Activated T-helper 9 cell treated with anti-CD3 and anti-CD28 coated beads, Interleukin-2, amount 50 U/mL, for 16 hours (primary cell): ENCODE measurements around the gene LRRFIP2.
"Not testable (repeated sequence)": the region's sequence is repeated elsewhere in the genome, so short reads cannot be mapped to it uniquely, and the experiment has no call there.

ENCODE experiments used
- DNase-seq: peaks from one replicate; pipeline ENCODE4 v3.0.0-alpha.2; 2020; ENCODE audit warnings: low read depth

The LRRFIP2 gene, protein sequence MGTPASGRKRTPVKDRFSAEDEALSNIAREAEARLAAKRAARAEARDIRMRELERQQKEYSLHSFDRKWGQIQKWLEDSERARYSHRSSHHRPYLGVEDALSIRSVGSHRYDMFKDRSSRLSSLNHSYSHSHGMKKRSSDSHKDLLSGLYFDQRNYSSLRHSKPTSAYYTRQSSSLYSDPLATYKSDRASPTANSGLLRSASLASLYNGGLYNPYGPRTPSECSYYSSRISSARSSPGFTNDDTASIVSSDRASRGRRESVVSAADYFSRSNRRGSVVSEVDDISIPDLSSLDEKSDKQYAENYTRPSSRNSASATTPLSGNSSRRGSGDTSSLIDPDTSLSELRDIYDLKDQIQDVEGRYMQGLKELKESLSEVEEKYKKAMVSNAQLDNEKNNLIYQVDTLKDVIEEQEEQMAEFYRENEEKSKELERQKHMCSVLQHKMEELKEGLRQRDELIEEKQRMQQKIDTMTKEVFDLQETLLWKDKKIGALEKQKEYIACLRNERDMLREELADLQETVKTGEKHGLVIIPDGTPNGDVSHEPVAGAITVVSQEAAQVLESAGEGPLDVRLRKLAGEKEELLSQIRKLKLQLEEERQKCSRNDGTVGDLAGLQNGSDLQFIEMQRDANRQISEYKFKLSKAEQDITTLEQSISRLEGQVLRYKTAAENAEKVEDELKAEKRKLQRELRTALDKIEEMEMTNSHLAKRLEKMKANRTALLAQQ

DNA sequence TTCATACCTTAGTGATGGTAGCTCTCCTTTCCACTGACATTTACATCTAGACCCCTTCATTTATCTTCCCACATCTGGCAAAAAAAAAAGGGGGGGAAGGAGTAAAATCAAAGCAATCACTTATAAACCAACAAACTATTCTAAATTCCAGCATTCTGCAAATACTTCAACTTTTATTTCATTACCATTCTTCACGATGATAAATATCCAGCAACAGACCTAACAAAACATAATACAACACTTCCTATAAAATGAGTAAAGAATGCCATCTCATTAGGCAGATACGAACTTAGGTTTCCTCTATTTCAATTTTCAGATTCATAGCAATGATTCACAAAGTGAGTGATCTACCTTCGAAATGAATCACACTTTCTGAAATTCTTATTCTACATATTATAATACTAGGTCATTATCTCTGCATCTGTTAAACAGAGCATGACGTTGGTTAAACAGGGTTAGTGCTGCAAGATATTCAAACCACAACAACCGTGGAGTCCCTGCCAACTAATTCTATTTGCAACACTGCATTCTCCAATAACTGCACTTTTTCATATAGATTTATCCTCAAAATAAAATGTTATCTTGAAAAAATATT lies at the start of gene LRRFIP2:
LRRFIP2 (minus strand) TSS at position 51 of the 595 bp plus-strand sequence. CDS start 25,599 bp downstream, outside the sequence.
- DNase-seq: no peak

- DNase-seq: no peak
Measured at GRCh38 chr3:37223576-37223975, 49.2 kb upstream of the LRRFIP2 start.

GRCh38 chr3:37223141-37223558 lies 48.8 kb upstream of the LRRFIP2 start:
- DNase-seq: no peak

GRCh38 chr3:37222542-37222941 lies 48.2 kb upstream of the LRRFIP2 start:
- not testable (repeated sequence) for DNase-seq

DNA sequence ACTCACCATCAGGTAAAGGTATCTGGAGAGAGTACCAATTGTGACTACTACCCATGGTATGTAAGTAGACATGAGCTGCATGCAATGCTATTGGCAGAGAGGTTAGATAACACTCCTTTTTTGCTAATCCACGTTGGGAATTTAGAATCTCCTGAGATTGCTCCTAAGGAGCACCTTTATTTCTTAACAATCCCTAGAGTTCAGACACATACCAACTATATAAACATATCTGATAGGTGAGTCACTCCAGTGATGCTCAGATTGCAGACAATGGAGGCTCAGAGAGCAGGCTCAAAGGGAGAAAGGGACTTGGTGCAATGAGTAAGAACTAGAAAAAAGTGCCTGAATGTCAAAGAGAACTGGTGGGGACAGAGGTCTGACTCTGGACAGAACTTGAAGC lies 47.0 kb upstream of the LRRFIP2 start:
- DNase-seq: no peak

- DNase-seq: no peak
Measured at GRCh38 chr3:37219266-37219665, 44.9 kb upstream of the LRRFIP2 start.

GRCh38 chr3:37218206-37218605 lies 43.8 kb upstream of the LRRFIP2 start:
- DNase-seq: no peak

DNA sequence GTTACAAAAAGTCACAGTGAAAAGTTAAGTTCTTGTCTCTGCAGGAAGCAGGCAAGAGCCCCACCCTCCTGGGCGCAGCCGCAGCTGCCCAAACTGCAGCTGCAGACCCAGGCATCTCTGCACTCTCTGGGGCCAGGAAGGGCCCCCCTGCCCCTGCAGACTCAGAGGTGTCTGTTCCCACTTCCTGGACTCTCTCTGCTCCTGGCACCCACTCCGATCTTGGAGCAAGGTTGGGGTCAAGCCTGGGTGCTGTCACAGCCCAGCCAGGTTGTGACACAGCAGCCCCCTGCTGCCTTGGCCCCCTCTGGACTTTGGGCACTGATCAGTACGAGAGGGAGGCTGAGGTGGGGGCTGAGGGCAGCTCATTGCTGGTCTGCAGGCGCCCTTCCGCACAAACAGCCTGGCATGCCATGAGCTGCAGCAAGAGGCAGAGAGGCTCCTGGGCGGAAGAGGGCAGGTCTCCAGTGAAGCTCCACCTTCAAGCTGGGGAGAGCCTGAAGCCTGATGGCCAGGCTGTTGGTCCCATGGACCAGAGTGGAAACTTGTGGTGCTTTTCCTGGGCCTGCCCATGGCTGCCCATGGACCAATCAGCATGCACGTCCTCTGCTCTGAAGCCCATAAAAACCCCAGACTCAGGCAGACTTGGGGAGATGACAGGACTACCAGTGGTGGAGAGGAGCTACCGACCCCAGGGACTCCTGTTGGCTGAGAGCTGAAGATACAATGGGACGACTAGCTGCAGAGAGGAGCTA lies 42.9 kb upstream of the LRRFIP2 start:
- DNase-seq: no peak

DNA sequence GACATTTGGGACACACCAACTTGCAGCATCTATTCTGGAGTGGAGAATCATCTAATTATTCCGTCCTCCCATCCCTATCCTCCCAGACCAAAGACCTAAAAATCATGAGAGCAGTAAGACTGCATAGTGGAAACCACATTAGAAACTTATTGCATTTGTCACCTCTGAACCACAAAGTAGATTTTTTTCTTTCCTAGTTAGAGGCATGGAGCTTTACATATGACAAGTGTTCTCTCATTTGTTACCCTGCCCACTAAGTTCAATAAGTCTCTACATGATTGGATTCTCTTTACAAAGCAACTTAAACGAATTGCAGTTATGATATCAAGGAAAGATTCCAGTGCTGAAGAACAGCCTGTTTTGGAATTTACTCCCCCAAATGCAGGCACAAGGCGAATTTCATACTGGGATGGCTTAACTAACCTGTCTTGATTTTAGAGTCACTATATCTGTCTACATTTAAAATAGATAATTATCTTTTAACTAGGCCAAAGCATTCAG lies 42.3 kb upstream of the LRRFIP2 start:
- no peak for DNase-seq

DNA sequence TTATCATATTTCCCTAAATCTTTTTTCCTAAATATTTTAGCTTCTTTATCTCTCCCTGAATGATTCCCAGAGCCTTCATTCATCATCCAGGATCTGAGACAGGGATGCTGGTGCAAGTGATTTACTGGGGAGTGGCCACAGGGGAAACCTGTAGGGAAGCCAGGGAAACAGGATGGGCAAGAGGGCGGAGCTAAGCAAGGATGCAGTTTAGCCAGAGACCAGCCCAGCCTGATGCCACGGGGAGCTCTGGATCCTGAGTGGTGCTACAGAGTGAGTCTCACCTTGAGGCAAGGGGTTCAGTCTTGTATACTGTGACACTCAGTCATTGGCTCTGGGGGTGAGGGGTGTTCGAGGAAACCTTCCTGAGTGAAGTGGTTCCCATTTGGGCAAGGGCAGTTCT lies 39.7 kb upstream of the LRRFIP2 start:
- no peak for DNase-seq

DNA sequence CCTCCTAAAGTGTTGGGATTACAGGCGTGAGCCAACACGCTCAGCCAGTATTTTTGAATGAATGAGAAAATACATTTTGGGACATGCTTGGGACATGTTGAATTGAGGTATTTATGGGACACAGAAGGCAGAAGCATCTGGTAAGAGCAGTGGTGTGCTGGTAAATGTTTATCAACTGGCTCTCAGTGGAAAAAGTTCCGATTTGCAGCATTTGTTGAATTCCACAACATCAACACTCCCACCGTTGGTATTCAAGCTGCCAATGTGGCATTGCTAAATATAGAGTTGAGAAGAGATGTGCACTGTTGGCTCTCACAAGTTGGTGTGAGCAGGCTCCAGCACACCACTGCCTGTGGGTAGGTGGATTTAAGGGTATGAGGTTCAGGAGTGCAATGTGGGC lies 35.8 kb upstream of the LRRFIP2 start:
- no peak for DNase-seq

DNA sequence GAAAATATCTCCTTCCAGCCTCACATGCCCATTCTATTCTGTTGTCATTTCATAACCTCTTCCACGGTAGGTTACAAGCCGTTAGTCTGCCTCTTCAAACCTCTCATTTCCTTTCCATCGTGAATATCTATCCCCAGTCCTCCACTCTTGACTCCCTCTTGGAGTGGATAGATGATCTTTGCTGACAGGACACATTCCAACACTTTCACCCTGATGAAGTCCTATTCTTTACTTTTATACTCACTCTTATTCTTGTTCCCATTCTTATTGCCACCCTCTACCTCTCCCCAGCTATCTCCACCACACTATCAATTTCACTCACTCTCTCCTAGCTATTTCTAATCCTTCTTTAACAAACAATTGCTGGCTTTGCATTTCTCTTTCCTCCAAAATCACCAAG lies 34.2 kb upstream of the LRRFIP2 start:
- not testable (repeated sequence) for DNase-seq

- not testable (repeated sequence) for DNase-seq
Measured at GRCh38 chr3:37208008-37208407, 33.6 kb upstream of the LRRFIP2 start.

DNA sequence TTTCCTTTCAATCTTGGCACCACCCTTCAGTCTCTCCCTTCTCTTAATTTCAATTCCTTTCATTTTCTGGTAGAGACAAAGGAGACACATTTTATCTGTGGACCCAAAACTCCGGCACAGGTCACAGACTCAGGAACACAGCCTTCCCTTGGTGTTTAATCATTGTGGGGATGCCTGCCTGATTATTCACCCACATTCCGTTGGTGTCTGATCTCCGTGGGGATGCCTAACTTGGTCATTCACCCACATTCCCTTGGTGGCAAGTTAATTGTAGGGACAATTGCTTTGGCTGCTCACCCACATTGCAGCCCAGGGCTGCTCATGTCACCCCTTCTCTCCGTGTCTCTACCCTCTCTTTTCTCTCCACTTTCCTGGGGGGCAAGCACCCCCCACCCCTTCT lies 31.7 kb upstream of the LRRFIP2 start:
- DNase-seq: not testable (repeated sequence)

- DNase-seq: no peak
Measured at GRCh38 chr3:37204314-37204713, 29.9 kb upstream of the LRRFIP2 start.

GRCh38 chr3:37202035-37202434 lies 27.7 kb upstream of the LRRFIP2 start:
- DNase-seq: no peak

GRCh38 chr3:37200141-37200540 lies 25.8 kb upstream of the LRRFIP2 start:
- DNase-seq: no peak

DNA sequence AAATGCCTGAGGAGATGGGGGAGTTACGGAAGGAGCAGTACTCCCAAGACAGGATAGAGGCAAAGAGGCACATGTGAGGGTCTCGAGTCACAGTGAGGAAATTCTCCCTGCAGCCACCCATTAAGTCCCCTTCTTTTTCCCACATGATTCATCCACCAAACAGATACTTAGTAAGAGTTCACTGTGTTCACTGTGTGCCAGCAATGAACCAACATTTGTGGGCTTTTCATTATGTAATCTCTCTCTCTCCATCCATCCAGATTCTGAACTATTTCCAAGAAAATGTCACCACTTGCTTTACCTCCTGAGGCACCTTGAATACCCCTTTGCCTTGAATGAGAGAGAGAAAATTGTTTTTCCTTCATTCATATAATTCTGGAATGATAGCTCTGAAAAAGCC lies 24.6 kb upstream of the LRRFIP2 start:
- DNase-seq: no peak

DNA sequence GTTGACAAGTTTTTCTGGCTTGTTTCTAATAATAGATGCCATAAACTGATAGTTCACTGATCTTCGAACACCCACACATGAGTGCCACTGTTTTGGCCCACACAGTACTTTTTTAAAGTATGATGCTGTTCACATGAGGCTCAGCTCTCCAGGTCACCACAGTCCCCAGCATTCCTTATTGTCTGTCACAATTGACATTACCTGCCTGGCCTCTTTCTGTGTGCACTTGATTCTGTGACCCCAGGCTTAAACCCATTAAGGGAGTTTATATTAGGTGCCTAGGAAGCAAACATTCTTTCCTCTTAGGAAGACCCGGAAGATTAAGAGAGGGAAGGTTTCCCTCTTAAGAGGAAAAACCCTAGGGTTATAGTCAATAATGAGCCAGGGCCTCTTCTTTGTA lies 24.2 kb upstream of the LRRFIP2 start:
- no peak for DNase-seq

GRCh38 chr3:37197810-37198371 lies 23.5 kb upstream of the LRRFIP2 start:
- no peak for DNase-seq

GRCh38 chr3:37194533-37194932 lies 20.2 kb upstream of the LRRFIP2 start:
- no peak for DNase-seq

DNA sequence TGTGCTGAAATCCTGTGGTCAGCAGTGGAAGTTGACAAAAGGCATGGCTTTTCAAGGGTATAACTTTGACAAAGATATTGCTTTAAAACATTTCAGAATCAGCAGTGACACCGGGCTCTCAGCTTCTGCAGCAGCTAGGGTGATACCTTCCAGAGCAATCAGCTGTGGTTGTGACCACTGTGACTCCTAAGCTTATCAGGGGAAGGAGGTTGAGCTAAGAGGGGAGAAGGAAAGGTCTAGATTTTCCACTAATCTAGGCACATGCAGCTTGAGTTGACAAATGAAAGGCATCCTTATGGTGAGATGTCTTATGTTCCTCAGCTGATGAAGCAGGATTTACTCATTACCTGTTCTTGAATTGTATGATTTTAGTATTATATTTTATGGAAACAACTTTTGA lies 16.3 kb upstream of the LRRFIP2 start:
- no peak for DNase-seq
